Measurements from ENCODE around the gene CTRB1. TPM values are rescaled to one million over a fixed set of nuclear protein-coding genes. Genes with fewer than 3 reads are reported as not detected.
A peak's percentile ranks its signal among the peaks of the same experiment; 100 is the strongest.
"Not testable (repeated sequence)": the region's sequence is repeated elsewhere in the genome, so short reads cannot be mapped to it uniquely, and the experiment has no call there.

CTRB1 gene
- total RNA-seq, 1 donor from 2014 or later: not detected

- Histone ChIP-seq H3K27me3 (ENCODE audit: low read depth) (peaks cover 3% of the 10 kb centered on the region), H3K4me1 (peaks cover 7% of the 10 kb centered on the region), H3K27ac (no peak overlapping the region), H3K4me3 (no peak overlapping the region), H3K9me3 (no peaks in the 10 kb centered on the region), H3K36me3 (no peaks in the 10 kb centered on the region)
- ATAC-seq: no peak
- DNase-seq: peak; percentile 72
- TF ChIP-seq, protein P1, sequence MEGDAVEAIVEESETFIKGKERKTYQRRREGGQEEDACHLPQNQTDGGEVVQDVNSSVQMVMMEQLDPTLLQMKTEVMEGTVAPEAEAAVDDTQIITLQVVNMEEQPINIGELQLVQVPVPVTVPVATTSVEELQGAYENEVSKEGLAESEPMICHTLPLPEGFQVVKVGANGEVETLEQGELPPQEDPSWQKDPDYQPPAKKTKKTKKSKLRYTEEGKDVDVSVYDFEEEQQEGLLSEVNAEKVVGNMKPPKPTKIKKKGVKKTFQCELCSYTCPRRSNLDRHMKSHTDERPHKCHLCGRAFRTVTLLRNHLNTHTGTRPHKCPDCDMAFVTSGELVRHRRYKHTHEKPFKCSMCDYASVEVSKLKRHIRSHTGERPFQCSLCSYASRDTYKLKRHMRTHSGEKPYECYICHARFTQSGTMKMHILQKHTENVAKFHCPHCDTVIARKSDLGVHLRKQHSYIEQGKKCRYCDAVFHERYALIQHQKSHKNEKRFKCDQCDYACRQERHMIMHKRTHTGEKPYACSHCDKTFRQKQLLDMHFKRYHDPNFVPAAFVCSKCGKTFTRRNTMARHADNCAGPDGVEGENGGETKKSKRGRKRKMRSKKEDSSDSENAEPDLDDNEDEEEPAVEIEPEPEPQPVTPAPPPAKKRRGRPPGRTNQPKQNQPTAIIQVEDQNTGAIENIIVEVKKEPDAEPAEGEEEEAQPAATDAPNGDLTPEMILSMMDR (IDR thresholded peaks at IDR 0.05): no peak
- intact Hi-C loops (cut with DNase I): no loop called here
These were observed 3.5 kb downstream of the CTRB1 start for GRCh38 chr16:75222271-75222783.

DNA sequence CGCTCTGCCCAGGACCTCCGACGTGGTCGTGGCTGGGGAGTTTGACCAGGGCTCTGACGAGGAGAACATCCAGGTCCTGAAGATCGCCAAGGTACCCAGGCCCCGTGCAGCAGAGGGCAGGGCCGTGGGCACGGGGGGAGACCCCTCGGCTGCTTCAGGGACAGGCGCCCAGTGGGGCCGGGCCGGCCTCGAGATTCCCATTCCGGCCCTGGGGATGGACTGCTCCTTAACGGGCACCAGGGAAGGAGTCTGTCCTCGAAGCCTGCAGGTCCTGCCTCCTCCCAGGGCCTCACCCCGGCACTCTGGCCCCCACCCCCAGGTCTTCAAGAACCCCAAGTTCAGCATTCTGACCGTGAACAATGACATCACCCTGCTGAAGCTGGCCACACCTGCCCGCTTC, 4.3 kb downstream of the CTRB1 start:
- H3K36me3 ChIP-seq; H3K9me3 ChIP-seq; ATAC-seq; H3K27me3 ChIP-seq (ENCODE audit: low read depth); DNase-seq; intact Hi-C loops (cut with DNase I); H3K4me3 ChIP-seq; H3K4me1 ChIP-seq; H3K27ac ChIP-seq: not testable (repeated sequence)

- H3K9me3 ChIP-seq: no peaks in the 10 kb centered on the region
- H3K4me3 ChIP-seq: no peak overlapping the region
- H3K36me3 ChIP-seq: peaks cover 20% of the 10 kb centered on the region
- TF ChIP-seq, protein P1 (IDR thresholded peaks at IDR 0.05): no peak
- intact Hi-C loops (cut with DNase I): no loop called here
- peaks cover 3% of the 10 kb centered on the region for H3K27me3 ChIP-seq (ENCODE audit: low read depth)
- no peak overlapping the region for H3K27ac ChIP-seq
- H3K4me1 ChIP-seq: peaks cover 5% of the 10 kb centered on the region
- ATAC-seq (no peak), DNase-seq (no peak)
These were observed 5.7 kb downstream of the CTRB1 start for GRCh38 chr16:75224306-75225082.

DNA sequence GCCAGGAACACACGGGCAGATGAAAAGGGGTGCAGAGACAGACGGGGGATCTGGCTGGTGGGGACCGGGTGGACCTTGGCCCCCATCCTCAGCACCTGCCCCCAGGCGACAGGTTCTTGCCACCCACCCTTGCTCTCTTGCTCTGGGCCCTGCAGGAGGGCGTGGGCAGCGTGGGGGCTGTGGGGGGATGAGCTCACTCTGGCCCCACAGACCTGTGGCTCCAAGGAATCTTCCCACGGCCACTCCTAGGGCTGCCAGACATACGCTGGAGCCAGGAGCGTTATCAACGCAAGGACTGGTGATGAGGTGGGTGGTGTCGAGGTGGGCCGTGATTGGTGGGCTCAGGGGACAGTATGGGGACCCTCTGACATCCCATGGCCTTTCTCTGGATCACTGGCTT, 6.3 kb downstream of the CTRB1 start:
- no peaks in the 10 kb centered on the region for H3K9me3 ChIP-seq
- no peak overlapping the region for H3K4me3 ChIP-seq
- H3K36me3 ChIP-seq: peaks cover 26% of the 10 kb centered on the region
- H3K27ac ChIP-seq: no peak overlapping the region
- ATAC-seq (no peak), DNase-seq (no peak)
- intact Hi-C loops (cut with DNase I): no loop called here
- H3K27me3 ChIP-seq (ENCODE audit: low read depth): peaks cover 3% of the 10 kb centered on the region
- H3K4me1 ChIP-seq: peaks cover 3% of the 10 kb centered on the region
- TF ChIP-seq, protein P1 (IDR thresholded peaks at IDR 0.05): no peak

DNA sequence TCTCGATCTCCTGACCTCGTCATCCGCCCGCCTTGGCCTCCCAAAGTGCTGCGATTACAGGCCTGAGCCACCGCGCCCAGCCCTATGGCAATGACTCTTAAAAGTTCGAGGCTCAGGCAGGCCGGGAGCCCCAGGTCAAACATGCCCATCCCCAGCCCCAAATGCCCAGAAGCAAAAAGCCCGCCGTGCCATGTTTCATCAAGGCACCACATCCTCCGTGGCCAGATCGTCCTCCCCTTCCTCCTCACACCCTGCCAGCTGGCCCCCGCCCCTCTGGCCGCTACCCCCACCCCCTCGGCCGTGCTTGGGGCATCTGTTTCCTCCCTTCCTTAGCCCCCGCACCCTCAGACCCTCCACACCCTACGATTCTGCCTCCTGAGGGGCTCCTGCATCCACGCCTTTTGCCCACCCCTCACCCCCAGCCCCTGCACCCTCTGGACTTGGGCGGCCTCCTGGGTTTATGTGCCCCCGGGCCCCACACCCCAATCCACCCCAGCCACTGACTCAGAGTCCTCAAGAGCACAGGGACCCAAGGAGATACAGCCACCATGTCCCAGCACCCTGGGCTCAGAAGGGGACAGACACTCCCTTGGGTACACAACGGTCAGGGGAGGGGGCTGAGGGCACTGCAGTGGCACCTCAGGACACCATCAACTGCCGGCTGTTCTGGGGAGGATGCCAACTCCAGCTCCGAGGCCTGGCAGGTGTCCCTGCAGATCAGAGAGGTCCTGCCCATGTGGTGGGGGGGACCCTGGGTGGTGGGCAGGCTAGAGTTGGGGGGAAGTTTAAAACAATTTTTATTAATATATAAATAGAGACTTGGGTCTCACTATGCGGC, 7.1 kb downstream of the CTRB1 start:
- Histone ChIP-seq H3K9me3 (no peaks in the 10 kb centered on the region), H3K27ac (no peak overlapping the region), H3K4me1 (peaks cover 3% of the 10 kb centered on the region), H3K4me3 (no peak overlapping the region), H3K36me3 (peaks cover 31% of the 10 kb centered on the region), H3K27me3 (ENCODE audit: low read depth) (peaks cover 3% of the 10 kb centered on the region)
- TF ChIP-seq, protein P1 (IDR thresholded peaks at IDR 0.05): no peak
- ATAC-seq (no peak), DNase-seq (peak; percentile 47)
- intact Hi-C loops (cut with DNase I): no loop called here
